GM12878 (cell line): Measurements from ENCODE around the gene SPINT1. TPM values are rescaled to one million over a fixed set of nuclear protein-coding genes. Genes with fewer than 3 reads are reported as not detected.

Experiments used
- BCLAF1 ChIP-seq: fragments of 450-650 bp; IDR thresholded peaks from 2 replicates; pipeline ENCODE4 v1.6.1; 2017; ENCODE audit warnings: antibody characterized with exemption, mild to moderate bottlenecking, moderate library complexity
- CBX3 ChIP-seq: fragments of 200-600 bp; sonication (generic); IDR thresholded peaks from 2 replicates; pipeline ENCODE4 v1.6.1; 2016; ENCODE audit warnings: low read depth, borderline replicate concordance
- CBX5 ChIP-seq: sonication (generic); IDR thresholded peaks from 2 replicates; pipeline ENCODE4 v1.6.1; 2016; ENCODE audit warnings: low read depth, moderate library complexity, mild to moderate bottlenecking, inconsistent platforms
- CREB1 ChIP-seq: IDR thresholded peaks from 2 replicates; pipeline ENCODE4 v1.6.1; 2012; ENCODE audit warnings: low read depth, mild to moderate bottlenecking, inconsistent platforms
- EP300 ChIP-seq, 2 experiments: fragments of 150-350 bp in 1 of 2; IDR thresholded peaks; 2 replicates each; pipeline ENCODE4 v1.6.1; 2011 to 2012; ENCODE audit warnings: low read depth in 2 of 2, low read length in 2 of 2, borderline replicate concordance in 1 of 2, improper control_type of control experiment in 1 of 2, inconsistent platforms in 1 of 2; ENCODE audit not compliant: control insufficient read depth in 1 of 2
- GABPA ChIP-seq: IDR thresholded peaks from 2 replicates; pipeline ENCODE4 v1.6.1; 2014; ENCODE audit warnings: antibody characterized with exemption, low read depth, mild to moderate bottlenecking, inconsistent platforms
- GATAD2B ChIP-seq: fragments of 450-650 bp; conservative IDR thresholded peaks from 2 replicates; pipeline ENCODE4 v1.6.1; 2017; ENCODE audit warnings: low read depth, mild to moderate bottlenecking, moderate library complexity
- MAX ChIP-seq: IDR thresholded peaks from 2 replicates; pipeline ENCODE4 v1.6.1; 2012; ENCODE audit warnings: low read depth, low read length, improper control_type of control experiment
- MTA3 ChIP-seq: IDR thresholded peaks from 2 replicates; pipeline ENCODE4 v1.6.1; 2012; ENCODE audit warnings: low read length, inconsistent platforms, borderline replicate concordance
- NFXL1 ChIP-seq: fragments of 450-650 bp; IDR thresholded peaks from 2 replicates; pipeline ENCODE4 v1.6.1; 2017; ENCODE audit warnings: antibody characterized with exemption, mild to moderate bottlenecking, borderline replicate concordance
- NR2C1 ChIP-seq: fragments of 450-650 bp; IDR thresholded peaks from 2 replicates; pipeline ENCODE4 v1.6.1; 2017; ENCODE audit warnings: antibody characterized with exemption, mild to moderate bottlenecking, moderate library complexity
- NR2F1 ChIP-seq: fragments of 450-650 bp; conservative IDR thresholded peaks from 2 replicates; pipeline ENCODE4 v1.6.1; 2017; ENCODE audit warnings: mild to moderate bottlenecking
- NRF1 ChIP-seq: conservative IDR thresholded peaks from 2 replicates; pipeline ENCODE4 v1.6.1; 2011; ENCODE audit warnings: mild to moderate bottlenecking, low read depth, low read length, improper control_type of control experiment
- POU2F2 ChIP-seq: IDR thresholded peaks from 3 replicates; pipeline ENCODE4 v1.6.1; 2011; ENCODE audit warnings: low read depth, mild to moderate bottlenecking, low read length, borderline replicate concordance
- RAD51 ChIP-seq: fragments of 450-650 bp; IDR thresholded peaks from 2 replicates; pipeline ENCODE4 v1.6.1; 2016; ENCODE audit warnings: moderate library complexity, mild to moderate bottlenecking, inconsistent platforms
- RB1 ChIP-seq: fragments of 450-650 bp; formaldehyde crosslinking; IDR thresholded peaks from 2 replicates; pipeline ENCODE4 v1.6.1; 2017; ENCODE audit warnings: mild to moderate bottlenecking, borderline replicate concordance
- RCOR1 ChIP-seq: conservative IDR thresholded peaks from 2 replicates; pipeline ENCODE4 v1.6.1; 2012; ENCODE audit warnings: low read depth, low read length, improper control_type of control experiment
- RELA ChIP-seq: fragments of 450-650 bp; IDR thresholded peaks from 2 replicates; pipeline ENCODE4 v1.8.0; 2014; ENCODE audit warnings: borderline replicate concordance; ENCODE audit not compliant: partially characterized antibody
- SMAD1 ChIP-seq: fragments of 450-650 bp; IDR thresholded peaks from 2 replicates; pipeline ENCODE4 v1.6.1; 2018; ENCODE audit warnings: mild to moderate bottlenecking, low read depth; ENCODE audit not compliant: partially characterized antibody
- SP1 ChIP-seq: IDR thresholded peaks from one replicate; pipeline ENCODE4 v1.6.1; 2011; ENCODE audit warnings: low read depth, low read length
- STAT3 ChIP-seq: IDR thresholded peaks from 2 replicates; pipeline ENCODE4 v1.6.1; 2011; ENCODE audit warnings: low read depth, low read length, improper control_type of control experiment
- SUZ12 ChIP-seq: fragments of 200-600 bp; sonication (generic); IDR thresholded peaks from one replicate; pipeline ENCODE4 v1.6.1; 2018; ENCODE audit warnings: antibody characterized with exemption, mild to moderate bottlenecking; ENCODE audit not compliant: unreplicated experiment
- TBL1XR1 ChIP-seq: IDR thresholded peaks from 2 replicates; pipeline ENCODE4 v1.6.1; 2012; ENCODE audit warnings: low read depth, low read length, improper control_type of control experiment
- TCF12 ChIP-seq: IDR thresholded peaks from 2 replicates; pipeline ENCODE4 v1.6.1; 2011; ENCODE audit warnings: low read depth, mild to moderate bottlenecking, low read length
- TCF7 ChIP-seq: IDR thresholded peaks from 2 replicates; pipeline ENCODE4 v1.6.1; 2014; ENCODE audit warnings: antibody characterized with exemption, borderline replicate concordance
- ZNF24 ChIP-seq: fragments of 450-650 bp; IDR thresholded peaks from 2 replicates; pipeline ENCODE4 v1.6.1; 2017; ENCODE audit warnings: antibody characterized with exemption, mild to moderate bottlenecking
- polyA plus RNA-seq, 11 experiments: library from polyadenylated mRNA; depleted of rRNA in 4 of 11; unstranded in 6 of 11; stranded (reverse) in 5 of 11; fragments of >200 nt; fragmentation: Nextera tagmentation in 4 of 11; fragmentation: Illumina TruSeq in 1 of 11; extraction: Ambion mirVana in 4 of 11; extraction: Trizol in 1 of 11; gene quantifications; 1 replicate in 1 of 11; 2 replicates in 10 of 11; pipeline versions ENCODE4 v1.2.1 to v1.2.3, GENCODE V29; 2011 to 2016; ENCODE audit warnings: inconsistent platforms in 2 of 11, missing spikeins in 2 of 11, low read depth in 1 of 11
- total RNA-seq, 4 experiments: library from RNA; depleted of rRNA in 3 of 4; stranded (reverse); fragments of >200 nt in 3 of 4; fragmentation: Illumina TruSeq in 1 of 4; extraction: Trizol in 1 of 4; gene quantifications; 2 replicates each; pipeline versions ENCODE4 v1.2.1 to v1.2.3, GENCODE V29; 2013 to 2021

Gene SPINT1
- total and polyA plus RNA-seq, 10 of the 15 experiments (the other 5 are each of a cell fraction or from before 2014, with no cell fraction given) = 3.5 to 28.6 (median 10.2) TPM

- TF ChIP-seq TBL1XR1 (no peak), TCF7 (no peak), STAT3 (no peak), MAX (peak; percentile 82), NR2F1 (no peak), ZNF24 (peak; percentile 88), CBX3 (no peak), NFXL1 (no peak), MTA3 (no peak), GABPA (peak; percentile 79), RCOR1 (0 out of 2 replicates have a peak, but pooled peaks have one; percentile 59), RAD51 (peak; percentile 96), POU2F2 (0 out of 3 replicates have a peak, but pooled peaks have one; percentile 26), EP300 (IDR thresholded peaks at IDR 0.05; ENCODE audit: borderline replicate concordance in 1 of 2, control insufficient read depth in 1 of 2, low read depth in 2 of 2, low read length in 2 of 2) (no peak), RELA (no peak), SUZ12 (no peak), SMAD1 (no peak), CREB1 (peak; percentile 97), GATAD2B (0 out of 2 replicates have a peak, but pooled peaks have one; percentile 12), NRF1 (peak; percentile 16; the same call in 1 of the 2 replicates), CBX5 (no peak), NR2C1 (no peak; the same call in 1 of the 2 replicates), TCF12 (0 out of 2 replicates have a peak, but pooled peaks have one; percentile 57), RB1 (peak; percentile 29), BCLAF1 (no peak), SP1 (peak; percentile 52)
Measured at GRCh38 chr15:40893733-40894680, 50.2 kb downstream of the SPINT1 start, which contains the start of gene VPS18 (continued).
